Natural killer cell (primary cell): ENCODE results near the gene THEMIS. TPM values are rescaled to one million over a fixed set of nuclear protein-coding genes. Genes with fewer than 3 reads are reported as not detected.

ENCODE experiments used
- ATAC-seq, 3 donors: fragments of 150-1000 bp in 2 of 3; fragments of 200-7000 bp in 1 of 3; cut with Tn5 transposase; 1 replicate in 1 of 3; 2 replicates in 2 of 3; pipeline ENCODE4 v1.10.0; 2021; ENCODE audit warnings: mild to moderate bottlenecking in 2 of 3, moderate library complexity in 2 of 3
- DNase-seq, 2 donors: peaks; one replicate each; pipeline versions ENCODE4 v3.0.0 to v3.0.0-alpha.2; 2013 to 2021; ENCODE audit warnings: mixed read lengths in 1 of 2
- H3K27ac ChIP-seq: one replicate; pipeline ENCODE4 v1.5.1; 2013; ENCODE audit warnings: mild to moderate bottlenecking, low read length
- H3K27me3 ChIP-seq: one replicate; pipeline ENCODE4 v1.6.1; 2013; ENCODE audit warnings: low read length; ENCODE audit not compliant: control insufficient read depth, insufficient read depth
- H3K36me3 ChIP-seq: one replicate; pipeline ENCODE4 v1.6.1; 2013; ENCODE audit warnings: low read length; ENCODE audit not compliant: control insufficient read depth, insufficient read depth
- H3K4me1 ChIP-seq: one replicate; pipeline ENCODE4 v1.6.1; 2013; ENCODE audit warnings: low read length; ENCODE audit not compliant: control insufficient read depth, insufficient read depth
- H3K4me3 ChIP-seq: one replicate; pipeline ENCODE4 v1.5.1; 2013; ENCODE audit warnings: low read length
- H3K9me3 ChIP-seq: one replicate; pipeline ENCODE4 v1.6.1; 2013; ENCODE audit warnings: low read length; ENCODE audit not compliant: control insufficient read depth, insufficient read depth
- H3K27ac Mint-ChIP-seq, 2 donors: one replicate each; pipeline ENCODE4 v1.8.0; 2022; ENCODE audit warnings: mild to moderate bottlenecking in 2 of 2, mixed read lengths in 2 of 2, moderate library complexity in 1 of 2
- H3K27me3 Mint-ChIP-seq, 2 donors: one replicate each; pipeline ENCODE4 v1.8.0; 2022; ENCODE audit warnings: low read depth in 2 of 2, mixed read lengths in 2 of 2
- H3K36me3 Mint-ChIP-seq: one replicate; pipeline ENCODE4 v1.8.0; 2022; ENCODE audit warnings: mixed read lengths
- H3K4me1 Mint-ChIP-seq, 2 donors: one replicate each; pipeline ENCODE4 v1.8.0; 2022; ENCODE audit warnings: mixed read lengths in 2 of 2
- H3K4me3 Mint-ChIP-seq: one replicate; pipeline ENCODE4 v1.8.0; 2022; ENCODE audit warnings: mild to moderate bottlenecking, moderate library complexity, mixed read lengths
- H3K9me3 Mint-ChIP-seq, 2 donors: one replicate each; pipeline ENCODE4 v1.8.0; 2022; ENCODE audit warnings: mixed read lengths in 2 of 2
- CTCF ChIP-seq: fragments of 200-600 bp; IDR thresholded peaks from one replicate; pipeline ENCODE4 v1.8.0; 2022; ENCODE audit warnings: antibody characterized with exemption
- WGBS: methylation state at CpG from one replicate; pipeline ENCODE4 v1.1.7; 2013; ENCODE audit warnings: missing lambda C conversion rate; ENCODE audit not compliant: insufficient coverage; 5-methylcytosine and 5-hydroxymethylcytosine counted together
- intact Hi-C: fragments of 100-400 bp; cut with micrococcal nuclease; formaldehyde crosslinking; loops from one replicate; pipeline ENCODE4 v1.14.2; 2022
- total RNA-seq, 4 donors: library from RNA; stranded (reverse); fragments of 120-200 nt in 1 of 4; gene quantifications; one replicate each; pipeline versions ENCODE4 v1.2.3 to v1.2.4, GENCODE V29; 2013 to 2022

Gene THEMIS
- total RNA-seq, 3 donors from 2014 or later (not counting 1 experiment from before 2014, with no cell fraction given), result 0.82 to 11.7 (median 1.7) TPM

GRCh38 chr6:127869772-127870404 is 31.0 kb downstream of the THEMIS start:
- H3K4me3 Mint-ChIP-seq, result no peak overlapping the region
- H3K4me1 Mint-ChIP-seq, result no peaks in the 10 kb centered on the region
- 94% methylated on average over 4 of the region's 4 CpGs for WGBS
- H3K36me3 Mint-ChIP-seq, result no peaks in the 10 kb centered on the region
- no peak for ATAC-seq
- H3K4me1 ChIP-seq, result no peaks in the 10 kb centered on the region
- no peak overlapping the region for H3K27ac Mint-ChIP-seq
- TF ChIP-seq CTCF, result no peak
- H3K9me3 ChIP-seq, result no peaks in the 10 kb centered on the region
- no peak overlapping the region for H3K4me3 ChIP-seq
- no peaks in the 10 kb centered on the region for H3K36me3 ChIP-seq
- no peak overlapping the region for H3K27ac ChIP-seq
- intact Hi-C loops, result no loop called here
- H3K27me3 Mint-ChIP-seq, result no peaks in the 10 kb centered on the region
- no peaks in the 10 kb centered on the region for H3K27me3 ChIP-seq
- H3K9me3 Mint-ChIP-seq, result peaks cover 0 to 2% of the 10 kb centered on the region in 2 donors
- no peak for DNase-seq

- Mint-ChIP-seq H3K9me3 (peaks cover 0 to 2% of the 10 kb centered on the region in 2 donors), H3K36me3 (no peaks in the 10 kb centered on the region), H3K27ac (no peak overlapping the region), H3K4me3 (no peak overlapping the region), H3K27me3 (no peaks in the 10 kb centered on the region), H3K4me1 (no peaks in the 10 kb centered on the region)
- TF ChIP-seq CTCF, result no peak
- DNase-seq (no peak), ATAC-seq (no peak)
- Histone ChIP-seq H3K9me3 (no peaks in the 10 kb centered on the region), H3K27ac (no peak overlapping the region), H3K27me3 (no peaks in the 10 kb centered on the region), H3K4me1 (no peaks in the 10 kb centered on the region), H3K4me3 (no peak overlapping the region), H3K36me3 (no peaks in the 10 kb centered on the region)
- 90% methylated on average over 4 of the region's 5 CpGs for WGBS
- intact Hi-C loops, result no loop called here
Observed at GRCh38 chr6:127869183-127869582, 31.7 kb downstream of the THEMIS start.

- Histone ChIP-seq H3K4me3 (no peak overlapping the region), H3K4me1 (no peaks in the 10 kb centered on the region), H3K27me3 (no peaks in the 10 kb centered on the region), H3K36me3 (no peaks in the 10 kb centered on the region), H3K9me3 (no peaks in the 10 kb centered on the region), H3K27ac (no peak overlapping the region)
- Mint-ChIP-seq H3K27me3 (no peaks in the 10 kb centered on the region), H3K9me3 (peaks cover 0 to 2% of the 10 kb centered on the region in 2 donors), H3K4me1 (no peaks in the 10 kb centered on the region), H3K27ac (no peak overlapping the region), H3K36me3 (no peaks in the 10 kb centered on the region), H3K4me3 (no peak overlapping the region)
- DNase-seq (no peak), ATAC-seq (no peak)
- 100% methylated on average over 1 of the region's 1 CpG for WGBS
- intact Hi-C loops, result no loop called here
- TF ChIP-seq CTCF, result no peak
Observed at GRCh38 chr6:127868338-127868737, 32.5 kb downstream of the THEMIS start.

- H3K27ac Mint-ChIP-seq, result no peak overlapping the region
Observed at GRCh38 chr6:127866766-127867165, 34.1 kb downstream of the THEMIS start.

More at GRCh38 chr6:127866766-127867165, 34.1 kb downstream of the THEMIS start:
- H3K9me3 ChIP-seq, result no peaks in the 10 kb centered on the region
- no peaks in the 10 kb centered on the region for H3K27me3 ChIP-seq
- Mint-ChIP-seq H3K4me3 (no peak overlapping the region), H3K9me3 (no peaks in the 10 kb centered on the region), H3K27me3 (no peaks in the 10 kb centered on the region), H3K36me3 (no peaks in the 10 kb centered on the region), H3K4me1 (no peaks in the 10 kb centered on the region)
- TF ChIP-seq CTCF, result no peak
- no peaks in the 10 kb centered on the region for H3K36me3 ChIP-seq
- DNase-seq (no peak), ATAC-seq (no peak)
- H3K4me3 ChIP-seq, result no peak overlapping the region
- intact Hi-C loops, result no loop called here
- H3K27ac ChIP-seq, result no peak overlapping the region
- no peaks in the 10 kb centered on the region for H3K4me1 ChIP-seq
